NCI-H510A (cell line): Measurements from ENCODE around the gene PDHA1.
A peak's percentile ranks its signal among the peaks of the same experiment; 100 is the strongest.

Source experiments
- DNase-seq: peaks from one replicate; lab custom pipeline; 2025; lab: John Stamatoyannopoulos, UW

The PDHA1 gene

DNA sequence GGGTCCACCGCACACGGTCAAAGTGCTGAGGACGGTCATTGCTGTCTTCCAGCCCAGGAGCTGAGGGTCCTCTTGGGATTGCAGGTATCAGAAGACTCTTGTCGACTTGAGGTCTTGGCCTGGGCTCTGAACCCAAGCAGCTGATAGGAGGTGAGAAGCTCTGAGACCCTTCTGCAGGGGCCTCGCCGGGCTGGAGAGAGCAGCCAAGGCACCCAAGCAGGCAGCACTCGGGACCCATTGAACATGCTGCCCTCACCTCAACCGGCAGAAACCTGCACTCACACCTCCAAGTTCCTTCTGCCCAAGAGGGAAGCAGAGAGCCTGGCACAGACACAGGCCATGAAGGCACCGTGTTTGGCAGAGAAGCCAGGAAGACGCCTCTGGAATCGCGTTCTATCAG is 34.1 kb downstream of the PDHA1 start:
- no peak for DNase-seq

DNA sequence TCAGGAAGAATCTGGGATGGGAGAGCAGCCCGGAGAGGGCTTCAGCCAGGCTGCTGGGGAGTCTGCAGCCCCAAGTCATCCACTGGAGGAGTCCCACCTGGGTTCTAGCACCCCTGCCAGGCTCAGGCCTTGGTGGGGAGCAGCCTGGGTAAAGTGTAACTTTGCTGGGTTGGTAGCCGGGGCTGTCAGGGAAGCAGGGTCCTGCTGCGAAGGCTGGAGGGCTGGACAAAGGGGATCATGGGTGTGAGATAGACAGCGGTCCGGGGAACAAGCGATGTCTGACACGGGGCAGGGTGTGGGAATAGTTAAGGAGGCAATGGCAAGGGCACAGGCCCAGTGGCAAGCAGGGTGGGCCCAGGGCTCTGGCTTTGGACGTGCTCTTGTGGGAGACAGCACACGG is 37.6 kb downstream of the PDHA1 start:
- DNase-seq = no peak

DNA sequence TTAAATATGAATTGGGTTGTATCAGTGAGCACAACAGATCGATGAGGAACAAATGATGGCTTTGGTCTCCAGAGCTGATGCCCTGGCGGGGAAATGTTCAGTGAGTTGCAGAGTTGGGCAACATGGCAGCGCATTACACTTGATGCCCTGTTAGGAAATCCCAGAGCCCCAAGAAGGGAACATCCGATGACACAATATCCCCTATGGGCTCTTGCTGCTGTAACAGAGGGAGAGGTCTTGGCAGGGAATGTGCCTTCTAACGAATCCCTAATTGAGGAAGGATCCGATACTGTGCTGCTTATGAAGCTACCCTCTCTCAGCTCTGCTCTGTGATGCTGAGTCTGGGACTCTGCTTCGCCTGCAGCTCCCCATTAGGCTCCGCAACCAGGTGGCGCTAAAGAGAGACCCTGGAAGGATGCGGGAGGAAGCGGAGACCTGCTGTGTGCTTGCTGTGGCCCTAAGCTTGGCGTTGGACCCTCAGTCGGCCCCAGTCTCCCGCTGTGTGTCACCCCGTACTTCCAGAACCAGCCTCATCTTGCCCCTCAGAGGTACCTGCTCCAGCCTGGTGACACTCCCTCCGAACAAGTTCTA is 38.9 kb downstream of the PDHA1 start:
- DNase-seq = no peak

DNA sequence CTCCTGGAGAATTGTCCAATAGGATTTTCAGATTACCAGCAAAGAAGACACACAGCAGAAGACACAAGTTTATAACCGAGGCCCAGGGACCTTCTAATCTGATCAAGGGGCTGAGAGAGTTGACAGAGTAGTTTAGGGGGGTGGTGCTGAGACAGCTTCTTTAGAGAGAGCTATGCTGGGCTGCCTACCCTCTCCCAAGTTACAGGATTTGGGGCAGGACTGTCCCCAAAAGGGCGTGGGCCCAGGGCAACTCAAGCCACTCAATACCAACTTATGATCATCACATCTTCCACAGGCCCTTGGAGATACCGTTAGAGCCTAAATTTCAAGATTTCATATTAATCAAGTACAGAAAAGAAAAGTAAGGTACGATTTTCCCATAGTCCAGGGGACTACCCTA is 43.0 kb downstream of the PDHA1 start:
- no peak for DNase-seq

DNA sequence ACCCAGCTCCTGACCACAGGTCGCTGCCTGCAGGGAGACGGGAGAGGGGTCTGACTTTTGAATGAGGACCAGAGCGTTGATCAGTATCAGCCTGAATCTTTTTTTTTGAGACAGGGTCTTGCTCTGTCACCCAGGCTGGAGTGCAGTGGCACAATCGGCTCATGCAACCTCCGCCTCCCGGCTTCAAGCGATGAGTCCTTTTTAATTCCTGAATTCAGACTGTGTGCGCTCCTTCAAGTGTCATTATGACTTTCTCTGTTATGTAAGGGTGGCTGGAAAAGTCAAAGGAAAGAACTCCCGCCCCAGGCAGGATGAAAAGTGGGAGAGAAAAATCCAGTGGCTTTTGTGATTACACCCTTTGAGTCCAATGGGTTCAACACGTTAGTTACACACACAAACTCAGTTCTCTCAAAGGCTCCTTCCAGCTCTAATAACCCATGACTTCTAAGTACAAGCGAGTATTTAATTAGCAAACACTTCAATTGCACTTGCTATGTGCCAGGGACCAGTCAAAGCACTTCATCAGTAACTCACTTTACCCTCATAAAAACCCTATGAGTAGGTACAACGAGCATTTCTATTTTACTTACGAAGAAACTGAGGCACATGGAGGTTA is 44.4 kb downstream of the PDHA1 start:
- peak; percentile 5 for DNase-seq

DNA sequence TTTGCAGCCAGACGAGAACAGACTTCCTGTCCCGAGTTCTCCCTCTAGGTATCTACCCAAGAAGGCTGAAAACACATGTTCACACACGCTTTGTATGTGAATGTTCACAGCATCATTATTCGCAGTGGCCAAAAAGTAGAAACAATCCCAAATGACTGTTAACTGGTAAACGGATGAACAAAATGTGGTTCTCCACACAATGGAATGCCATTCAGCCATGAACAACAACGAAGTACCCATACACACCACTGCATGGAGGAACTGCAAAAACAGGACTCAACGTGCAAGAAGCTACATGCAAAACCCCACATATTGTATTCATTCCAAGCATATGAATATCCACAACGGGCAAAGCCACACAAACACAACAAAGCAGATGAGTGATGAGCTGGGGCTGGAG is 45.0 kb downstream of the PDHA1 start:
- no peak for DNase-seq

DNA sequence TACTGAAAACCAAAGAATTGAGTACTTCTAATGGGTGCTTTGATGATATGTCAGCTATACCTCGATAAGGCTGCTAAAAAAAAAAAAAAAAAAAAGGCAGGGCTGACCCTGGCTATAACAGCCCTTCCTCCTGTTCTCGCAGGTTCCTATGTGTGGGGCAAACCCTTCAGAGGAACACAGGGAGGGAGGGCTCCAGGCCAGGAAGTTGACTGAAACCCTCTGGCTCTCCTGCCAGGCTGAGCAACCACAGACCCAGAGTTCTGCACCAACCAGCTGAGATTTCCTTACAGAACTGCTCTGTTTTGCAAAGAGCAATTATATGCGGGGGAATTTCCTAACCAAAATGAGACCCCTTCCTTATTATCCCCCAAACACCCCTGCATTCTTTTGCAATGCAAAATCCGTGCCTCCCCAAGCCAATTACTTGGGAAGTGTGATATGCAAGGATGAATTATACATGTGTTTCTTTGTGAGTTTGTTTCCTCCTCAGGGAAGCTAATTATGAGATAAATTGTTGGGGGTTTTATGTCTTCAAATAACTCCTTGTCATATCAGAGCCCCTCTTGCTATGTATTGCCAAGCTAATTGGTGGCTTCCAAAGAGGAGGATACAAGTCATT is 45.6 kb downstream of the PDHA1 start:
- DNase-seq = no peak

DNA sequence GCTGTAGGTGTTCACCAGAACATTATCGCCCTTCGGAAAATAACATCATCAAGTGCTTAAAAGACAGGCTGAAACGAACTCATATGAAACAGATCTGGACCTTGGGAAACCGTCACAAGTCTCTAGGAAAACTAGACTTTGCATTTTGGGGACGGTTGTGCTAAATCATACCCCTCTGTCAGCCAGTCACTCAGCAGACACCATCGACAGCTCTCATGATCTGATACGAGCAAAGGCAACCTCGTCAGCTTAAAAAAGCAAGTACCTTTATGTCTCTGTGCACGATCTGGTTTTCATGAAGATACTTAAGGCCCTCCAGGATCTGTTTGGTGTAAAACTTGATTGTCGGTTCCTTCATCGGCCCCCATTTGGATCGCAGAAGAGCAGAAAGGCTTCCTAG is 48.4 kb downstream of the PDHA1 start:
- no peak for DNase-seq

DNA sequence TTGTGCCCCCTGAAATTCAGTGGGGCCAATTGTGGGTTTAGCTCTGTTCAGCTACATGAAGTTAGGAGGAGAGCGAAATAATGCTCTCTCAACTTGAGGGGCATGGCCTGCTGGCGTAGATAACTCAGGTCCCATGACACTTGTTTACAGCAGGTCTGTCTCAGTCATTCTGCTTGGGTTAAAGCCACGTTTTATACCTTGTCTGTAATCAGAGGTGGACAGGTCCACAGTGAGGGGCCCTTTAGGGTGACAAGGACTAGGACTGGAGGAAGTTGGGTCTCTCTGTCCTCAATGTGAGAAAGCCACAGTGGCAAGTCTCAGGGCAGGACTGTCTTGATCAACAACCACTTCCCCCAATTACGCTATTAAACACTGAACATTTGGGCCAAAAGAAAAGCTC is 49.0 kb downstream of the PDHA1 start:
- DNase-seq = no peak

DNA sequence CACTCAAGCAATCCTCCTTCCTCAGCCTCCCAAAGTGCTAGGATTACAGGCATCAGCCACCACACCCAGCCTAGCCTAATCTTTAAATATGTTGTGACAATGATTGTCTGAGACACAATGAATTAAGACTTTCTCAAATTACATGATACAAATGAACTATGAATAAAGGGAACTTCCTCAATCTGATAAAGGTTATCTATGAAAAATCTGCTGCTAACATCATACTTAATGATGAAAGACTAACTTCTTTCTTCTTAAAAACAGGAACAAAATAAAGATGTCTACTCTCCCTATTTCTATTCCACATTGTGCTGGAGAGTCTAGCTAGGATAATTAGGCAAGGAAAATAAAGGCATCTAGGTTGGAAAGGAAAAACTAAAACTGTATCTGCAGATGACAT is 60.0 kb downstream of the PDHA1 start:
- no peak for DNase-seq

DNA sequence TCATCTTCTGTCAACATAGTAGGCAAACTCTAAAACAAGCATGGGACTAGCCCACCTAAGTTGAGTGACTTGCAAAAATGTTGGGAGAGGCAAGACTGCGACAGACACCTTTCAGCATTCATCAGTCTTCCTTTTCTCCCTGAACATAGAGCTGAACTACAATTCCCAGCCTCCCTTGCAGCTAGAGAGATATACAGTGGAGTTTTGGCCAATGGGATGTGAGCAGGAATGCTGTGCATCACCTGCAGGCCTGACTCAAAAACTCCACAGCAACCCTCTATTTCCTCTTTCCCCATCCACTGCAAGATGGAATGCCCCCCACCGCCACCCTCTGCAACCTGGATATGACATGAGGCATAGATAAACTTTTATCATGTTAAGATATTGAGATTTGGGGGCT is 66.5 kb downstream of the PDHA1 start:
- DNase-seq = no peak
